HG03460 (cell line): ENCODE data around the gene CREBL2.

Source experiments
- ATAC-seq: cut with Tn5 transposase; IDR thresholded peaks from one replicate; pipeline ENCODE4 v1.9.1; 2021; ENCODE audit not compliant: unreplicated experiment

CREBL2 gene

GRCh38 chr12:12671850-12672660 lies 60.4 kb downstream of the CREBL2 start:
- ATAC-seq = no peak

GRCh38 chr12:12673296-12673695 lies 61.6 kb downstream of the CREBL2 start:
- ATAC-seq = peak; percentile 72

GRCh38 chr12:12676605-12677004 lies 64.9 kb downstream of the CREBL2 start:
- ATAC-seq = no peak

- ATAC-seq = no peak
Observed at GRCh38 chr12:12681061-12681765, 69.5 kb downstream of the CREBL2 start.

- ATAC-seq = no peak
Observed at GRCh38 chr12:12682284-12682683, 70.6 kb downstream of the CREBL2 start.

GRCh38 chr12:12683136-12683697 lies 71.5 kb downstream of the CREBL2 start:
- ATAC-seq = no peak

GRCh38 chr12:12683725-12684124 lies 72.0 kb downstream of the CREBL2 start:
- no peak for ATAC-seq

GRCh38 chr12:12684375-12685106 lies 72.9 kb downstream of the CREBL2 start:
- no peak for ATAC-seq

- ATAC-seq = no peak
Observed at GRCh38 chr12:12685305-12685704, 73.6 kb downstream of the CREBL2 start.

GRCh38 chr12:12686472-12686871 lies 74.8 kb downstream of the CREBL2 start:
- no peak for ATAC-seq

- ATAC-seq = no peak
Observed at GRCh38 chr12:12686925-12687324, 75.2 kb downstream of the CREBL2 start.

- no peak for ATAC-seq
Observed at GRCh38 chr12:12689647-12690300, 78.1 kb downstream of the CREBL2 start.

- ATAC-seq = no peak
Observed at GRCh38 chr12:12691549-12691948, 79.9 kb downstream of the CREBL2 start.

GRCh38 chr12:12693111-12693671 lies 81.5 kb downstream of the CREBL2 start:
- ATAC-seq = no peak
